HFFc6 (cell line): ENCODE measurements around the gene TRABD2B. TPM values are rescaled to one million over a fixed set of nuclear protein-coding genes. Genes with fewer than 3 reads are reported as not detected.

ENCODE experiments used
- DNase-seq: peaks from one replicate; pipeline ENCODE4 v3.0.0-alpha.2; 2018
- H3K27ac Mint-ChIP-seq: 2 replicates; pipeline ENCODE4 v1.8.0; 2020; ENCODE audit warnings: mild to moderate bottlenecking, mixed read lengths
- H3K27me3 Mint-ChIP-seq: 2 replicates; pipeline ENCODE4 v1.8.0; 2021; ENCODE audit warnings: mild to moderate bottlenecking, moderate library complexity, mixed read lengths; ENCODE audit not compliant: insufficient read depth
- H3K36me3 Mint-ChIP-seq: 2 replicates; pipeline ENCODE4 v1.8.0; 2021; ENCODE audit warnings: low read depth, mixed read lengths
- H3K4me1 Mint-ChIP-seq: 2 replicates; pipeline ENCODE4 v1.8.0; 2020; ENCODE audit warnings: low read depth, mixed read lengths
- H3K4me3 Mint-ChIP-seq: 2 replicates; pipeline ENCODE4 v1.8.0; 2020; ENCODE audit warnings: mild to moderate bottlenecking, moderate library complexity, mixed read lengths
- H3K9me3 Mint-ChIP-seq: 2 replicates; pipeline ENCODE4 v1.8.0; 2020; ENCODE audit warnings: mild to moderate bottlenecking, mixed read lengths
- CTCF ChIP-seq: fragments of 200-600 bp; sonication (generic); IDR thresholded peaks from 2 replicates; pipeline ENCODE4 v1.5.0; 2021; ENCODE audit warnings: antibody characterized with exemption, mild to moderate bottlenecking
- total RNA-seq, 6 experiments: library from RNA; stranded (reverse); fragmentation: NEBNext Ultra II Directional; extraction: Animal tissue kit (Norgen Biotek cat#: 25700); gene quantifications; 2 replicates in 1 of 6; 3 replicates in 5 of 6; pipeline ENCODE4 v1.2.3, GENCODE V29; 2021

Gene TRABD2B
- total RNA-seq, 6 experiments from 2014 or later = not detected

GRCh38 chr1:47947531-47947930 is 49.7 kb downstream of the TRABD2B start:
- Mint-ChIP-seq H3K27me3 (no peaks in the 10 kb centered on the region; the same call in 1 of the 2 replicates), H3K4me1 (no peaks in the 10 kb centered on the region), H3K4me3 (no peak overlapping the region), H3K9me3 (peaks cover 43% of the 10 kb centered on the region), H3K36me3 (no peaks in the 10 kb centered on the region), H3K27ac (no peak overlapping the region)
- DNase-seq = no peak
- no peak for TF ChIP-seq CTCF

- no peaks in the 10 kb centered on the region; the same call in 1 of the 2 replicates for H3K27me3 Mint-ChIP-seq
- H3K4me3 Mint-ChIP-seq = no peak overlapping the region
- no peaks in the 10 kb centered on the region; the same call in 1 of the 2 replicates for H3K36me3 Mint-ChIP-seq
- TF ChIP-seq CTCF = no peak
- no peaks in the 10 kb centered on the region for H3K4me1 Mint-ChIP-seq
- peaks cover 34% of the 10 kb centered on the region for H3K9me3 Mint-ChIP-seq
- no peak for DNase-seq
- no peak overlapping the region for H3K27ac Mint-ChIP-seq
Observed at GRCh38 chr1:47944561-47944960, 52.6 kb downstream of the TRABD2B start.

- Mint-ChIP-seq H3K27ac (no peak overlapping the region), H3K4me3 (no peak overlapping the region), H3K4me1 (no peaks in the 10 kb centered on the region), H3K9me3 (peaks cover 38% of the 10 kb centered on the region), H3K27me3 (no peaks in the 10 kb centered on the region; the same call in 1 of the 2 replicates), H3K36me3 (no peaks in the 10 kb centered on the region; the same call in 1 of the 2 replicates)
- TF ChIP-seq CTCF = no peak
- DNase-seq = no peak
Observed at GRCh38 chr1:47942240-47942629, 55.0 kb downstream of the TRABD2B start.

GRCh38 chr1:47941609-47942239 is 55.5 kb downstream of the TRABD2B start:
- Mint-ChIP-seq H3K27ac (no peak overlapping the region), H3K27me3 (no peaks in the 10 kb centered on the region; the same call in 1 of the 2 replicates), H3K4me1 (no peaks in the 10 kb centered on the region), H3K9me3 (peaks cover 35% of the 10 kb centered on the region), H3K36me3 (no peaks in the 10 kb centered on the region; the same call in 1 of the 2 replicates), H3K4me3 (no peak overlapping the region)
- DNase-seq = no peak
- TF ChIP-seq CTCF = no peak

GRCh38 chr1:47940779-47941178 is 56.4 kb downstream of the TRABD2B start:
- peaks cover 35% of the 10 kb centered on the region for H3K9me3 Mint-ChIP-seq
- no peak for DNase-seq
- no peak overlapping the region for H3K27ac Mint-ChIP-seq
- H3K36me3 Mint-ChIP-seq = no peaks in the 10 kb centered on the region; the same call in 1 of the 2 replicates
- H3K4me3 Mint-ChIP-seq = no peak overlapping the region
- H3K27me3 Mint-ChIP-seq = no peaks in the 10 kb centered on the region; the same call in 1 of the 2 replicates
- H3K4me1 Mint-ChIP-seq = no peaks in the 10 kb centered on the region
- no peak for TF ChIP-seq CTCF
